Parathyroid adenoma (tissue), 2 donors: ENCODE results near the gene MEIS1.

ENCODE experiments used
- H2AFZ ChIP-seq: fragments of 300-600 bp; sonication (generic); one replicate; pipeline ENCODE4 v1.7.0; 2017; ENCODE audit warnings: antibody characterized with exemption, mild to moderate bottlenecking
- H3K27ac ChIP-seq: fragments of 300-600 bp; sonication (generic); one replicate; pipeline ENCODE4 v1.7.0; 2017
- H3K27me3 ChIP-seq: fragments of 300-600 bp; sonication (generic); one replicate; pipeline ENCODE4 v1.7.0; 2017; ENCODE audit warnings: low read length; ENCODE audit not compliant: control insufficient read depth, insufficient read depth
- H3K36me3 ChIP-seq: fragments of 300-600 bp; sonication (generic); one replicate; pipeline ENCODE4 v1.7.0; 2017; ENCODE audit warnings: low read length; ENCODE audit not compliant: control insufficient read depth, insufficient read depth
- H3K4me1 ChIP-seq: fragments of 300-600 bp; sonication (generic); one replicate; pipeline ENCODE4 v1.7.0; 2017; ENCODE audit warnings: control low read depth
- H3K4me2 ChIP-seq: fragments of 300-600 bp; sonication (generic); one replicate; pipeline ENCODE4 v1.7.0; 2017; ENCODE audit warnings: low read length
- H3K4me3 ChIP-seq: fragments of 300-600 bp; sonication (generic); one replicate; pipeline ENCODE4 v1.7.0; 2017; ENCODE audit warnings: low read depth, low read length
- H3K79me2 ChIP-seq: fragments of 300-600 bp; sonication (generic); one replicate; pipeline ENCODE4 v1.7.0; 2017; ENCODE audit warnings: control low read depth
- H3K9ac ChIP-seq: fragments of 300-600 bp; sonication (generic); one replicate; pipeline ENCODE4 v1.7.0; 2017; ENCODE audit warnings: mild to moderate bottlenecking
- H3K9me3 ChIP-seq: fragments of 300-600 bp; sonication (generic); one replicate; pipeline ENCODE4 v1.7.0; 2017; ENCODE audit warnings: low read length; ENCODE audit not compliant: control insufficient read depth
- TF ChIP-seq, protein P1 (sequence below): fragments of 300-600 bp; sonication (generic); IDR thresholded peaks from one replicate; pipeline ENCODE4 v1.7.0; 2017; ENCODE audit warnings: antibody characterized with exemption, mild to moderate bottlenecking
- donor health status: primary hyperparathyroidism.

Gene MEIS1

DNA sequence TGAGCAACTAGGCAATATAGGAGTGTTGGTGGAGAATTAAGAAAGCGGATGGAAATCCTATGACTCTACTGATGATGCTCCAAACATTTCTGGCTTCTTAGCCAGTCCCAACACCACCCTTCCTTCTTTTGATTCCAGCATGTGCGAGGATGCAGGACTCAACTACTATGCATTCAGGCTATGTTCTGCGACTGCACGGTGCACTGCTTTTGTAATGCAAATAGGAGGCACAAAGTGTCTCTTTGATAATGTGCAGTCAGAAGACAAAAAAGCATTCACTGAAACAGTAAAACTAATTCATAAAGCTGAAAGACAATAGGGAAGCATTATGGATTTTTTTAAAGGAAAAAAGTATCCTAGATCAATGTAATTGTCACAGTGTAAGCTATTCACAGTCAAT, 106.7 kb downstream of the MEIS1 start:
- H3K4me1 ChIP-seq: no peaks in the 10 kb centered on the region
- H3K4me3 ChIP-seq: no peak overlapping the region
- no peak overlapping the region for H3K4me2 ChIP-seq
- H3K9ac ChIP-seq: no peak overlapping the region
- H3K27ac ChIP-seq: no peak overlapping the region
- no peaks in the 10 kb centered on the region for H3K36me3 ChIP-seq
- TF ChIP-seq, protein P1, sequence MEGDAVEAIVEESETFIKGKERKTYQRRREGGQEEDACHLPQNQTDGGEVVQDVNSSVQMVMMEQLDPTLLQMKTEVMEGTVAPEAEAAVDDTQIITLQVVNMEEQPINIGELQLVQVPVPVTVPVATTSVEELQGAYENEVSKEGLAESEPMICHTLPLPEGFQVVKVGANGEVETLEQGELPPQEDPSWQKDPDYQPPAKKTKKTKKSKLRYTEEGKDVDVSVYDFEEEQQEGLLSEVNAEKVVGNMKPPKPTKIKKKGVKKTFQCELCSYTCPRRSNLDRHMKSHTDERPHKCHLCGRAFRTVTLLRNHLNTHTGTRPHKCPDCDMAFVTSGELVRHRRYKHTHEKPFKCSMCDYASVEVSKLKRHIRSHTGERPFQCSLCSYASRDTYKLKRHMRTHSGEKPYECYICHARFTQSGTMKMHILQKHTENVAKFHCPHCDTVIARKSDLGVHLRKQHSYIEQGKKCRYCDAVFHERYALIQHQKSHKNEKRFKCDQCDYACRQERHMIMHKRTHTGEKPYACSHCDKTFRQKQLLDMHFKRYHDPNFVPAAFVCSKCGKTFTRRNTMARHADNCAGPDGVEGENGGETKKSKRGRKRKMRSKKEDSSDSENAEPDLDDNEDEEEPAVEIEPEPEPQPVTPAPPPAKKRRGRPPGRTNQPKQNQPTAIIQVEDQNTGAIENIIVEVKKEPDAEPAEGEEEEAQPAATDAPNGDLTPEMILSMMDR: no peak
- no peaks in the 10 kb centered on the region for H3K79me2 ChIP-seq
- H3K27me3 ChIP-seq: no peaks in the 10 kb centered on the region
- H3K9me3 ChIP-seq: no peaks in the 10 kb centered on the region
- H2AFZ ChIP-seq: no peak overlapping the region

DNA sequence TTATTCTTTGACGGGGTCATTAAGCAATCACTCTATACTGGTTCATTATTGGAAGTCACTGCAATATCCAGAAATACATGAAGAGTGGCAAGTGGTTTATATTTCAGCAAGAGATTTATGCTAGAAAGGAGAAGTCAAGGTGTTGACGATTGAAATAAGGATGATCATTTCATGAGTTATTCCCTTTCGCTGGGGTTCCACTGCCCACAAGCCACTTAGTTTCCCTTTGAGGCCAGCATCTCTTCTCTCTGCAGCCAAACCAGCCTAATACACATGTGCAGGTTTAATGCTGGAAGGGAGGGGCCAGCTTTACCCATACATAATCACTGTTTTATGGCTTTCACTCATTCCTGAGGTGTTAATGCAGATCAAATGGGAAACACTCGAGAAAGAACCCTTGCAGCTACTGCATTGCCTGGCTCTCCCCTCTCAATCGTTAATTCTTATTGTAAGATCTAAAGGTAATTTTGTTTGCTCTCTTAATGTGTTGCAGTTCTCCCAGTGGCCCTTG, 108.4 kb downstream of the MEIS1 start:
- no peak overlapping the region for H2AFZ ChIP-seq
- no peaks in the 10 kb centered on the region for H3K27me3 ChIP-seq
- H3K36me3 ChIP-seq: no peaks in the 10 kb centered on the region
- H3K4me3 ChIP-seq: no peak overlapping the region
- H3K79me2 ChIP-seq: no peaks in the 10 kb centered on the region
- H3K4me2 ChIP-seq: no peak overlapping the region
- no peaks in the 10 kb centered on the region for H3K4me1 ChIP-seq
- no peak overlapping the region for H3K27ac ChIP-seq
- no peaks in the 10 kb centered on the region for H3K9me3 ChIP-seq
- TF ChIP-seq, protein P1: no peak
- no peak overlapping the region for H3K9ac ChIP-seq

DNA sequence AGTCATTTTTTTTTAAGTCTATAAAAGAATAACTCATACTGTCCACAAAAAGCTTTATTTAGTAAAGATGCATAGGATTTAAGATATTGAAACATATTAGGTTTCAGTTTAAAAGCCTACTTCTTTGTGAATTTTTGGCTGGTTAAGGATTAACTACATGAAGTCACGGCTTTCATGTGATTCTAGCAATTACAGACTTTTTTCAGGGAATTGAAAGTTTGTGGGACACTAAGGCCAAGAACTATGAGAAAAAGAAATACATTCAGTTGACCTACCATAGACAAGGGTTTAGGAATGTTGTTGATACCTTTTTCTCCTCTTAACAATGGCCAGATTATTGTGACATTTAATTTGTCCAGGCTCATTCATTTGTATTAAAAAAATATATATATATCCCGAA, 109.3 kb downstream of the MEIS1 start:
- Histone ChIP-seq H3K4me1 (no peaks in the 10 kb centered on the region), H3K79me2 (no peaks in the 10 kb centered on the region), H3K4me3 (no peak overlapping the region), H3K9me3 (no peaks in the 10 kb centered on the region), H3K4me2 (no peak overlapping the region), H2AFZ (no peak overlapping the region), H3K27ac (no peak overlapping the region), H3K9ac (no peak overlapping the region), H3K36me3 (no peaks in the 10 kb centered on the region), H3K27me3 (no peaks in the 10 kb centered on the region)
- TF ChIP-seq, protein P1: no peak

DNA sequence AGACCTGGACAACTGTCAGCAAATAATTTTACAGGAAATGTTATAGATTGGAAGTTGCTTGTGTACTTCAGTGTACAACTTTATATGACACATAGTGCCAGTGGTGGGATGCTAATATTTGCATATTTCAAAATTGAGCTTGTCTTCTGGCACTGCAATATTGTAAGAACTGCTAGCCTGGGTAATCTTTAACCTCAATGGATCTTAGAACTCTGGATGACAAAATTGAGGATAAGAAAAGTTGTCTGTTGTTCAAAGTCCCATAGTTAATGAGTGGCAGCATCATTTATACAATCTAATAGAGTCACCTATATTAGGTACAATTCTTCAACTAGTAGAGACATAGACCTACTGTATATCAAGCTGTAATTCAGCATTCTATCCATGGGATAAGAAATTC, 110.3 kb downstream of the MEIS1 start:
- no peak overlapping the region for H3K4me2 ChIP-seq
- H2AFZ ChIP-seq: no peak overlapping the region
- no peaks in the 10 kb centered on the region for H3K79me2 ChIP-seq
- H3K4me3 ChIP-seq: no peak overlapping the region
- H3K9me3 ChIP-seq: no peaks in the 10 kb centered on the region
- H3K9ac ChIP-seq: no peak overlapping the region
- no peak overlapping the region for H3K27ac ChIP-seq
- H3K4me1 ChIP-seq: no peaks in the 10 kb centered on the region
- TF ChIP-seq, protein P1: no peak
- no peaks in the 10 kb centered on the region for H3K27me3 ChIP-seq
- no peaks in the 10 kb centered on the region for H3K36me3 ChIP-seq

DNA sequence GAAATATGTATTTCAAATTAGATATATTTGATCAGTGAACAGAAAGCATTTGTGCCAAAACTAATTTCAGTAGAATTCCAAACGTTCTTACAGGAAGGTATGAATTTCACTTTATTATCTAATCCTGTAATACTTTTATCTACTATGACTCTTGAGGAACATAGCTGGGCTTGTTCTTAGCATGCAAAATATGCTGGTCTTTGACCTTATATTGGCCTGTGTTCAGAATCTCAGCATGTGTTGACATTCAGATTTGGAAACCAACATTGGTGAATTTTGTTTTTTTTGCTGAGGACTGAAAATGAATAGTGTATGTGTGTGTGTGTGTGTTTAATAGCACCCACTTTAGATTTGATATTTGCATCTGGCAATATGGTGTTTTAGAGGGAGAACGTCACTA, 112.2 kb downstream of the MEIS1 start:
- H3K79me2 ChIP-seq: no peaks in the 10 kb centered on the region
- no peaks in the 10 kb centered on the region for H3K4me1 ChIP-seq
- no peak overlapping the region for H3K4me2 ChIP-seq
- no peak overlapping the region for H3K9ac ChIP-seq
- TF ChIP-seq, protein P1: no peak
- no peaks in the 10 kb centered on the region for H3K36me3 ChIP-seq
- H3K9me3 ChIP-seq: no peaks in the 10 kb centered on the region
- H3K4me3 ChIP-seq: no peak overlapping the region
- H3K27me3 ChIP-seq: no peaks in the 10 kb centered on the region
- no peak overlapping the region for H2AFZ ChIP-seq
- no peak overlapping the region for H3K27ac ChIP-seq
